Measurements from ENCODE around the gene MAF.

- TF ChIP-seq CTCF (IDR thresholded peaks at IDR 0.05) (no peak), POLR2A (IDR thresholded peaks at IDR 0.05) (no peak)
Observed at GRCh38 chr16:79592186-79592585, 8.4 kb downstream of the MAF start.
